Astrocyte of the cerebellum (primary cell): ENCODE results near the gene APP.
"Not testable (repeated sequence)": the region's sequence is repeated elsewhere in the genome, so short reads cannot be mapped to it uniquely, and the experiment has no call there.

ENCODE experiments used
- DNase-seq: peaks from one replicate; pipeline ENCODE4 v3.0.0-alpha.2; 2011; ENCODE audit warnings: low read depth
- H3K4me3 ChIP-seq: 2 replicates; pipeline ENCODE4 v1.5.1; 2011; ENCODE audit warnings: mild to moderate bottlenecking, low read depth, low read length, moderate library complexity
- in situ Hi-C: cut with HindIII; loops from 2 replicates; pipeline ENCODE4 v1.10.0; 2017; ENCODE audit warnings: low sequenced_read_pairs
- TF ChIP-seq, protein P1 (sequence below): IDR thresholded peaks from 2 replicates; pipeline ENCODE4 v1.5.1; 2012; ENCODE audit warnings: low read length, low read depth, moderate library complexity, mild to moderate bottlenecking; ENCODE audit errors: missing control alignments

APP gene

GRCh38 chr21:26013970-26014369, 156.6 kb downstream of the APP start:
- H3K4me3 ChIP-seq = no peak overlapping the region
- in situ Hi-C loops = no loop called here
- TF ChIP-seq, protein P1, sequence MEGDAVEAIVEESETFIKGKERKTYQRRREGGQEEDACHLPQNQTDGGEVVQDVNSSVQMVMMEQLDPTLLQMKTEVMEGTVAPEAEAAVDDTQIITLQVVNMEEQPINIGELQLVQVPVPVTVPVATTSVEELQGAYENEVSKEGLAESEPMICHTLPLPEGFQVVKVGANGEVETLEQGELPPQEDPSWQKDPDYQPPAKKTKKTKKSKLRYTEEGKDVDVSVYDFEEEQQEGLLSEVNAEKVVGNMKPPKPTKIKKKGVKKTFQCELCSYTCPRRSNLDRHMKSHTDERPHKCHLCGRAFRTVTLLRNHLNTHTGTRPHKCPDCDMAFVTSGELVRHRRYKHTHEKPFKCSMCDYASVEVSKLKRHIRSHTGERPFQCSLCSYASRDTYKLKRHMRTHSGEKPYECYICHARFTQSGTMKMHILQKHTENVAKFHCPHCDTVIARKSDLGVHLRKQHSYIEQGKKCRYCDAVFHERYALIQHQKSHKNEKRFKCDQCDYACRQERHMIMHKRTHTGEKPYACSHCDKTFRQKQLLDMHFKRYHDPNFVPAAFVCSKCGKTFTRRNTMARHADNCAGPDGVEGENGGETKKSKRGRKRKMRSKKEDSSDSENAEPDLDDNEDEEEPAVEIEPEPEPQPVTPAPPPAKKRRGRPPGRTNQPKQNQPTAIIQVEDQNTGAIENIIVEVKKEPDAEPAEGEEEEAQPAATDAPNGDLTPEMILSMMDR = no peak
- DNase-seq = no peak

DNA sequence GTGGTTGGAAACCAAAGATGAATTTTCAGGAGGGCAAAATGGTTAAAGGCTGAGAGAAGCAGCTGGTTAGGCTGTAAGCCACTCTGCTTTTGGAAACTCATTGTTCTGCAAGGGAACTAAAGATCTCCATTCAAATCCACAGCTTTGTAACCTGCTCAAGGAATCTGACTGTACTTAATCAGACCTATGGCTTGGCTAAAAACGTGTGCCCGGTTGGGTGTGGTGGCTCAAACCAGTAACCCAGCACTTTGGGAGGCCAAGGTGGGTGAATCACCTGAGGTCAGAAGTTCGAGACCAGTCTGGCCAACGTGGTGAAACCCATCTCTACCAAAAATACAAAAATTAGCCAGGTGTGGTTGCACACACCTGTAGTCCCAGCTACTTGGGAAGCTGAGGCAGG, 158.1 kb downstream of the APP start:
- H3K4me3 ChIP-seq, in situ Hi-C loops, DNase-seq: not testable (repeated sequence)

GRCh38 chr21:26011292-26011940, 159.2 kb downstream of the APP start:
- no peak for DNase-seq
- in situ Hi-C loops = no loop called here
- TF ChIP-seq, protein P1 = no peak
- H3K4me3 ChIP-seq = no peak overlapping the region

DNA sequence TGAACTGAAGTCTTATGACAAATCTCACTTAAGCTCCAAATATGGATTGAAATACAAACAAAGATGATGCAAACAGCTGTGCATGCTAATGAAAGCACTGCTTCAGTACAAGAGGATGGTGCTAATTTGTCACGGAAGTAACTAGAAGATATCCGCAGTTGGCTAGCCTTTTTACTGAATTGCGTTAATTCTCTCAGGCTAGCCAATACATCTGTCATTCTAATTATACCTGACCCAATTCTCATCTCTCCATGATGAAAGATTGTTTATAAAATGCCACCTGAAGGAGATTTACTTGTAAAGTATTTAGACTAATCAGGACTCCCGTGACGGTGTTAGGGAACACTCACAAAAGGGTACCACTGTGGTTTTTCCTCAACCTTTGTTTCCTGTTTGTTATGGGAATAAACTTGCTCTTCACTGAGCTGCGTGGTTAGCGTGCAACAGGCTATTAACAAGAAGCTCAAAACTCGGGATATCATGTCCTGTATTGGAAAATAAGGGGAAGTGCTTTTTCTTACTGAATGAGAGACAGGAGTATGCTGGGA, 162.5 kb downstream of the APP start:
- H3K4me3 ChIP-seq = no peak overlapping the region
- in situ Hi-C loops = no loop called here
- no peak for DNase-seq
- TF ChIP-seq, protein P1 = no peak

DNA sequence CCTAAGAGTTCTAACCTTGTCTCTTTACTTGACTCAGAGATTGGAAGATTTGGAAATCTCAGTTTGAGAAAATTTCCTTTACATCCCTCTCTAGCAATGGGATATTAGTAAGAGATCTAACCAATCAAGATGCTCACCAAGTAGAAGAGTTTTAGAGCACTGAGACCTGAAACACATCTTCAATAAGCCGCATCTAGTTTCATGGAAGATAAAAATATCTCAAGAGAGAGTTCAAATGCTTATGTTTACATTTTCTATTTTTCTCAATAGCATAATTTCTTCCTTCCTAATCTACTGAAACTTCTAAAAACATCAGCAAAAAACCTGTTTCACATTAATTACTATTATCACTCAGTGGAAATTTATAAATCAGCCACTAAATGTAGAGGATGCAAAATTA, 165.1 kb downstream of the APP start:
- no peak overlapping the region for H3K4me3 ChIP-seq
- in situ Hi-C loops = no loop called here
- TF ChIP-seq, protein P1 = no peak
- DNase-seq = no peak

DNA sequence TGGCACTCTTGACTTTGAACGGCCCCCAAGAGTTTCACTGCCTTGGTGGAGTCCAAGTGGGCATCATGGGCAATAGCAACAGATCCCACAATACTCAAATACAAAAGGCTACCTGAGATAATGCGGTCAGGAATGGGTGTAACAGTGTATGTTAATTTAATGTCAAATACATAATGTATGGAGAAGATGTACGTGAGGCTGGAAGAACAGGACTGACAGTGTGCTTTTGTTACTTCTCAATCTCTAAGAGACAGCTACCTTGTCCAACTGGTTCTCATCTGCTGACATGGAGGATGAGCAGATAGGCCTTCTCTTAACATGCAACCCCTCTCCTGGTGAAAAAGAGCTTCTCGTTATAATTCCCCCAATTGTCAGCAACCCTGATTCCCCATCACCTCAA, 167.2 kb downstream of the APP start:
- no peak overlapping the region for H3K4me3 ChIP-seq
- no peak for DNase-seq
- in situ Hi-C loops = no loop called here
- TF ChIP-seq, protein P1 = no peak

- TF ChIP-seq, protein P1 = no peak
- DNase-seq = no peak
- in situ Hi-C loops = no loop called here
- H3K4me3 ChIP-seq = no peak overlapping the region
Measured at GRCh38 chr21:26001356-26001755, 169.2 kb downstream of the APP start.
